IPS-15b (cell line): ENCODE results near the gene CMYA5.
"Not testable (repeated sequence)": the region's sequence is repeated elsewhere in the genome, so short reads cannot be mapped to it uniquely, and the experiment has no call there.

ENCODE experiments used
- H3K27me3 ChIP-seq: one replicate; pipeline ENCODE4 v1.6.1; 2013; ENCODE audit warnings: low read length; ENCODE audit not compliant: control insufficient read depth, insufficient read depth
- H3K36me3 ChIP-seq: one replicate; pipeline ENCODE4 v1.6.1; 2013; ENCODE audit warnings: low read length; ENCODE audit not compliant: control insufficient read depth, insufficient read depth
- H3K4me1 ChIP-seq: one replicate; pipeline ENCODE4 v1.6.1; 2013; ENCODE audit warnings: mild to moderate bottlenecking, low read length; ENCODE audit not compliant: control insufficient read depth, insufficient read depth
- H3K4me3 ChIP-seq: one replicate; pipeline ENCODE4 v1.5.1; 2013; ENCODE audit warnings: low read depth, low read length
- H3K9ac ChIP-seq: one replicate; pipeline ENCODE4 v1.6.1; 2013; ENCODE audit warnings: low read depth, mild to moderate bottlenecking, low read length
- H3K9me3 ChIP-seq: one replicate; pipeline ENCODE4 v1.6.1; 2013; ENCODE audit warnings: mild to moderate bottlenecking, low read length; ENCODE audit not compliant: control insufficient read depth, insufficient read depth

The CMYA5 gene

DNA sequence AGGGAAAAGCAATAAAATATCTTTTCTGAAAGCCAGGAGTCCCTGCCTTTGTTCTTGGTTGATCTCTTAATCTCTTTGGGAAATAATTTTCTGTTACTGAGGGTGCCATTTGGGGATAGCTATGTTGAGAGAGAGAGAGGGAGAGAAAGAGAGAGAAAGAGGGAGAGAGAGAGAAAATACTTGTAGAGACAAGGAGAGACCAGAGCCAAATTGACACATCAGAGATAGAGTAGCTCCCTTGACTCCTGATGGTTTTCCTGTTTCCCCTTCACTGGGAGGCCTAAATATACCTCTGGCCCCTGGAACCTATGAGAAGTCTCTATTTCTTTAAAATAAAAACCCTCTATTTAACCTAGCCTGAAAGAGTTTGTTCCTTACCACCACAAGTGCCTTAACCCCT is 14.9 kb downstream of the CMYA5 start:
- H3K4me3 ChIP-seq, result no peak overlapping the region
- no peaks in the 10 kb centered on the region for H3K36me3 ChIP-seq
- H3K9me3 ChIP-seq, result no peaks in the 10 kb centered on the region
- H3K4me1 ChIP-seq, result no peaks in the 10 kb centered on the region
- H3K27me3 ChIP-seq, result no peaks in the 10 kb centered on the region
- no peak overlapping the region for H3K9ac ChIP-seq

DNA sequence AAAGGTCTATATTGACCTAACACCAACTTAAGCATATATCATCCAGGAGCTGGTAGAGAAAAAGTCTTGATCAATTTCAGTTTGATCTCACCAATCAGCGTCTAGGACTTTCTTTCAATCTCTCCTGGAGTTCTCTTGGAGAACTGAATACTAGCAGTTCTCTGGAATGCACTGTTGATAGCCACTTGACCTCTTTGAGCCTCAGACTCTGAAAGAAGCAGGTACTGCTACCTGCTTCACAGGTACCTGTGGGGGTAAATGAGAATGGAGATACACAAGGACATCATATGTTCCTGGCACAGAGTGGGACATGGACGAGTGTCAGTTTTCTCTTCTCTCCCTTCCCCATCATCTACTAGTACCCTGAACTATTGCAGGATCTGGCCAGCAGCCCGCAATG is 16.0 kb downstream of the CMYA5 start:
- Histone ChIP-seq H3K27me3 (no peaks in the 10 kb centered on the region), H3K4me1 (no peaks in the 10 kb centered on the region), H3K9ac (no peak overlapping the region), H3K9me3 (no peaks in the 10 kb centered on the region), H3K4me3 (no peak overlapping the region), H3K36me3 (no peaks in the 10 kb centered on the region)

DNA sequence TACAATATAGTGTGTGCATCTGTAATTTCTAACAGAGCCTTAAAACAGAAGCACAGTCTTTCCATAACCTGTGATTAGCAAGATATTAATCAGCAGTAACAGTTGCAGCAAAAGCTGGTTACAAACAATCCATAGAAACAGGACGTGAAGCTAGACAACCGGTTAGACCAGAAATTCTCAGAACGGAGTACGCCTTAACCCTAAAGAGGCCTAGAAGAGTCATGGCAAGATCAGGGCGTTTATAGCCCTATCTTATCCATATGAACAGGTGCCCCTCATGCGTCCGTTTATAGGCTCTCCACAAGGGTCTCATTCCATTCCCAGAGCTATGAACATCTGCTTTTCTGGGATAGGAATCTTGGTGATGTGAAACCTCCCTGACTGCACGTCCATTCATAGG is 16.7 kb downstream of the CMYA5 start:
- not testable (repeated sequence) for H3K9me3 ChIP-seq, H3K36me3 ChIP-seq, H3K4me1 ChIP-seq, H3K27me3 ChIP-seq, H3K9ac ChIP-seq, H3K4me3 ChIP-seq

DNA sequence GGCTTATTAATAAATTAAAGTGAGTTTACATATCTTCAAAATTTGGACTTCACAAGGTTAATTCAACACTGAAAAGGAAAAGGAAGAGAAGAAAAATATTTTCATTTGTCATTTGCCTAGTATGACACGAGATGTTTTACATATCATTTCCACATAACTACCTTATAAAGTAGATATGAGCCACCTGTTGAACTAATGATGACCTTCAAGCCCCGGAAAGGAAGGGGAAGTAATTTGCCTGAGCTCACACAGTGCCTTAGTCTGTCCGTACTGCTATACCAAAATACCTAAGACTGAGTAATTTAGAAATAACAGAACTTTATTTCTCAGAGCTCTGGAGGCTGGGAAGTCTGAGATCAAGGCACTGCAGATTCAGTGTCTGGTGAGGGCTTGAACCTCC is 17.9 kb downstream of the CMYA5 start:
- H3K9me3 ChIP-seq, result no peaks in the 10 kb centered on the region

DNA sequence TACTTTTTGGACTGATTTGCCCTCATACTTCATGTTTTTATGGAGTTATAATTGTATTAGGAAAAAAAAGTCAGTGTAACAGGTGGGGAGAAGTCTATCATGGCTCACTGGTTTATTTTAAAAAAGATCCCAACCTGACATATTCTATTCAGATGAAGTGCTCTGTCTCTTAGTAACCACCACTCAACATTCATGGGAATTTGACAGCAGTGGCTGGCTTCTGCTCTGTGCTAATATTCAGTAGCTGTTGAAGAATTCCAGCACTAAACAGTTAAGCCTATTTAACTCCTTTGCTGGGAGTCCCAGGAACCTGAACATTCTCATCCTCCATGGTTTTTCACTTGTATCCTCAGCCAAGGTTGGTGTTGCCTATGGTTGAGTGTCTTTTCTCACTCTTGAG is 23.1 kb downstream of the CMYA5 start:
- no peaks in the 10 kb centered on the region for H3K27me3 ChIP-seq
- H3K9me3 ChIP-seq, result no peaks in the 10 kb centered on the region
- no peak overlapping the region for H3K9ac ChIP-seq
- H3K36me3 ChIP-seq, result no peaks in the 10 kb centered on the region
- no peaks in the 10 kb centered on the region for H3K4me1 ChIP-seq
- H3K4me3 ChIP-seq, result no peak overlapping the region

More for the DNA sequence above, 17.9 kb downstream of the CMYA5 start:
- H3K4me1 ChIP-seq, result no peaks in the 10 kb centered on the region
- H3K4me3 ChIP-seq, result no peak overlapping the region
- H3K27me3 ChIP-seq, result no peaks in the 10 kb centered on the region
- H3K36me3 ChIP-seq, result no peaks in the 10 kb centered on the region
- no peak overlapping the region for H3K9ac ChIP-seq

DNA sequence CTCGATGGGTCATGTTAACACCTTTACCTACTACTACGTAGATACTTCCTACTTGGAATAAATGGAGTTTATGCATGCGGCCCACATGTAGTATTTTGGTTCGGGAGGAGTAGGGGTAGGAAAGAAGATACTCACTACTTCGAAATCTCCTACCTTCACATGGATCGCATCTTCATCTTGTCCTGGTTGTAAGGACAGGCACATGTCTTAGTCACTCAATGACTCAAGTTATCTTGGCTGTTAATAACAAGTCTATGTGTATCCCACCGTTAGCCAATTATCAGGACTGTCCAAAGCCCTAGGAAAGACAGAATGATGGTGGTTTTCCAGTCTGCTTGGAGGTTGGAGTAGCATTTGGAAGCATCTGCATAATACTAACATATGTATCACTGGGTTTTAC is 24.1 kb downstream of the CMYA5 start:
- H3K27me3 ChIP-seq, result no peaks in the 10 kb centered on the region
- H3K9ac ChIP-seq, result no peak overlapping the region
- no peaks in the 10 kb centered on the region for H3K9me3 ChIP-seq
- no peak overlapping the region for H3K4me3 ChIP-seq
- H3K4me1 ChIP-seq, result no peaks in the 10 kb centered on the region
- H3K36me3 ChIP-seq, result no peaks in the 10 kb centered on the region

DNA sequence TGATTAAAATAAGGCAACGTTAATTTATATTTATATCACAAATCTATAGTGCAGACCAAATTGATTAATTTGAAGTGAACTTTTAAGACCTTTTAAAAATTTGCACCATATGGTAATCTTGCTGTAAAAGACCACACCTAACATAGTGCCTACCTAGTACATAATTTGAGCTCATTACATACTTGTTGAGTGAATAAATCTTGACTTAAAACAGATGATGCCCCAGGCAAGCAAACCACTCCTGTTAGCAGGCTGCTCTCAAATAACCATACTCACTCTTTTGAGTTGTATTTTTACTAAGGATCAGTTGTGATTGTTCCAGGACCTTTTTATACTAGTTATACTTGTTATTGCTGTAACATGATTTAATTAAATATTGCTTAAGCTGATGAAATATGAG is 27.2 kb downstream of the CMYA5 start:
- no peaks in the 10 kb centered on the region for H3K36me3 ChIP-seq
- no peak overlapping the region for H3K4me3 ChIP-seq
- H3K9me3 ChIP-seq, result no peaks in the 10 kb centered on the region
- H3K9ac ChIP-seq, result no peak overlapping the region
- H3K4me1 ChIP-seq, result no peaks in the 10 kb centered on the region
- H3K27me3 ChIP-seq, result no peaks in the 10 kb centered on the region

DNA sequence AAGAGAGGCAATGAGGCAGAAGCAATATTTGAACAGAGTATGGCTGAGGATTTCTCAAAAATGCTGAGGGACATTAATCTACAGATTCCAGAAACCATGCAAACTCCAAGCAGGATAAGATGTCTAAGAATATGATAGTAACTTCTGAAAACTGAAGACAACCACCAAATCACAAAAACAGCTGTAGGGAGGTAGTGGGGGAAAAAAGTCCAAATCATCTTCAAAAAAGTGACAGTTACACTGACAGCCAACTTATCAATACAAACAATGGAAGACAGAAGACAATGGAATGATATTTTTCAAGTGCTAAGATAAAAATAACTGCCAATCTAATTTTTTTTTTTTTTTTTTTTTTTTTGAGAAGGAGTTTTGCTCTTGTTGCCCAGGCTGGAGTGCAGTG is 30.5 kb downstream of the CMYA5 start:
- H3K9me3 ChIP-seq, result no peaks in the 10 kb centered on the region
- no peak overlapping the region for H3K4me3 ChIP-seq
- no peaks in the 10 kb centered on the region for H3K27me3 ChIP-seq
- no peak overlapping the region for H3K9ac ChIP-seq
- no peaks in the 10 kb centered on the region for H3K4me1 ChIP-seq
- no peaks in the 10 kb centered on the region for H3K36me3 ChIP-seq

DNA sequence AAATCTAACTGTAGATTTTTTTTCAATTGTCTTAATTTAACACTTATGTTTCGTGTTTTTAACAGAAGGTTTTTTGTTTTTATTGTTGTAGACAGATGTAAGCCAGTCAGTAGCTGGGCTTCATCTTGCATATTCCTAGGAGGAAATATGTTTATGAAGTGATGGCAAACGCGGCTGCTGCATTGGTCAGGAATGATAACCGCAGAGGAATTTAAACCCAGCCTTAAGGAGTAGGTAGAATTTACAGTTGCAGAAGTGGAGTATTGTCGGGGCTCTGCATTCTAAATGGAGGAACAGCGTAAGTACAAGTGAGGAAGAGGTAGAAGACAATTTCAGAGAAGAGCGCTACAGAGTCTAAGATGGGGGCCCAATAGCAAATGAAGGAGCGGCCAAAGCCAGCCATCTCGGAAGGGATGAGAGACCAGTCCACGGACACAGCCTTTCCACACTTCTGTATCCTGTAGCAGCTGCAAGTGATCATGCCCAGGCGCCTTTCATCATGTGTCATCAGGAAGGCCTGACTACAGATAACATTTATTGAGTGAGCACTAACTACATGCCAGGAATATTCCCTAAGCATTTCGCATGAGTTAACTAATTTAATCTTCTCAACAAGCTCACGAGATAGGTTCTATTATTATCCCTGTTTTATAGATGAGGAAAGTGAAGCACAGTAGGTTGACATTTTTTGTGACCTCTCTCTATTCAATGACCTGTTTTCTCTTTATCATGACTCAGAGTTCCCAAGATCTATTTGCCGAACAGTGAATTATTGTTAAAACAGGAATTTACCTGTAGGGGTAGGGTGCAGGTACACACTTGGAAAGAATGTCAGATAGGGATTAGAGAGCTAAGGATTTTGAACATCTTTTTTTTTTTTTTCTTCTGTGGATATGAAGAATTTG is 38.1 kb downstream of the CMYA5 start:
- no peak overlapping the region for H3K4me3 ChIP-seq
- no peaks in the 10 kb centered on the region for H3K4me1 ChIP-seq
- H3K27me3 ChIP-seq, result no peaks in the 10 kb centered on the region
- no peaks in the 10 kb centered on the region for H3K36me3 ChIP-seq
- no peak overlapping the region for H3K9ac ChIP-seq
- H3K9me3 ChIP-seq, result no peaks in the 10 kb centered on the region

DNA sequence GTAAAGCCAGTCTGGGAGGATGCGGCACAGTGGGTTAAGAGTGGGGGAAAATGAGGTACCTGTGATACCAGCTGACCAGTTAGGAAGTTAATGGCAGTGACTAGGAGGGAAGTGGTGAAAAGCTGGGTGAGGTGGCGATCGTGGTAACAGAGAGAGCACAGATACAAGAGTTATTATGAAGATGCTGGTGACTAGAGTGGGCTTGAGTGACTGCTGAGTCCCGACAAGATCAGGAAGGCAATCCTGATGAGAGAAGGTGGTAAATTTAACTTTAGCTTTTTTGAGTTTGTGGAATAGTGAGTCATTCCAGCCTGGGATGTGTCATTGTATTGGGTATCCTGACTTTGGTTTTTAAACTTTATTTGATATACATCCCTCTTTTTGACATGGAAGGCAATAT is 38.8 kb downstream of the CMYA5 start:
- Histone ChIP-seq H3K4me3 (no peak overlapping the region), H3K4me1 (no peaks in the 10 kb centered on the region), H3K9ac (no peak overlapping the region), H3K27me3 (no peaks in the 10 kb centered on the region), H3K36me3 (no peaks in the 10 kb centered on the region), H3K9me3 (no peaks in the 10 kb centered on the region)

DNA sequence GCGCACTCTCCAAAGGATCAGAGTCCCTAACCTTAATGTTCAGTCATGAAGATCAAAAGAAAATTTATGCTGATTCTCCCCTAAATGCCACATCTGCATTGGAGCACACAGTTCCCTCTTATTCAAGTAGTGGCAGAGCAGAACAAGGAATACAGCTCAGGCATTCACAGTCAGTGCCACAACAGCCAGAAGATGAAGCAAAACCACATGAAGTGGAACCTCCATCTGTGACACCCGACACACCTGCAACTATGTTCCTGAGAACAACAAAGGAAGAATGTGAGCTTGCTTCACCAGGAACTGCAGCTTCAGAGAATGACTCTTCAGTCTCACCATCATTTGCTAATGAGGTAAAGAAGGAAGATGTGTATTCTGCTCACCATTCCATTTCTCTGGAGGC is 40.0 kb downstream of the CMYA5 start:
- no peaks in the 10 kb centered on the region for H3K36me3 ChIP-seq
- H3K9me3 ChIP-seq, result no peaks in the 10 kb centered on the region
- no peak overlapping the region for H3K9ac ChIP-seq
- H3K4me1 ChIP-seq, result no peaks in the 10 kb centered on the region
- no peaks in the 10 kb centered on the region for H3K27me3 ChIP-seq
- H3K4me3 ChIP-seq, result no peak overlapping the region

DNA sequence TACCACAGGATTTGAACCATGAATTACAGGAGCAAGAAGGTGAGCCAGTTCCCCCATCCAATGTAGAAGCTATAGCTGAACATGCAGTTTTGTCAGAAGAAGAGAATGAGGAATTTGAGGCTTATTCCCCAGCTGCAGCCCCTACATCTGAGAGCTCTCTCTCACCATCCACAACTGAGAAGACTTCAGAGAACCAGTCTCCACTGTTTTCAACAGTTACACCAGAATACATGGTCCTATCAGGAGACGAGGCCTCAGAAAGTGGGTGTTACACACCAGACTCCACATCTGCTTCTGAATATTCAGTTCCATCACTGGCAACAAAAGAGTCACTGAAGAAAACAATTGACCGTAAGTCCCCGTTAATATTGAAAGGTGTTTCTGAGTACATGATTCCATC is 40.9 kb downstream of the CMYA5 start:
- Histone ChIP-seq H3K4me1 (no peaks in the 10 kb centered on the region), H3K9me3 (no peaks in the 10 kb centered on the region), H3K4me3 (no peak overlapping the region), H3K36me3 (no peaks in the 10 kb centered on the region), H3K9ac (no peak overlapping the region), H3K27me3 (no peaks in the 10 kb centered on the region)
